ENCODE measurements around the gene NT5DC1. TPM values are rescaled to one million over a fixed set of nuclear protein-coding genes. Genes with fewer than 3 reads are reported as not detected.

Gene NT5DC1
- total and polyA plus RNA-seq, 3 donors from 2014 or later, result 10.7 to 28.2 (median 22.8) TPM

DNA sequence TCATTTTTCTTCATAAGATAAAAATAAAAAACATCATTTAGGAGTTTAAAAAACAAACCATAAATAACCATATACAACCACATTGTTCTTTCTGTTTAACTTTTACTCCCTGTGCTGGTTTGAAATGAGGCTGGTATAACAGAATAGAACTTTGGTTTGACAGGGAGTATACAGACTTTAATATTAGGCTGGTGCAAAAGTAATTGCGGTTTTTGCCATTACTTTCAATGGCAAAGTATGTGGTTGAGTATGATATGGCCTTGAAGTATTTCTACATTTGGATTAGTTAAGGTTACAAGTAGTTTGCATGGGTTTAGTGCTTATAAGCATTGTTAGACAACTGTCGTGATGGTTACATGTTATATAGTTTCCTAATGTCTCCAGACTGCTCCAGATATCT is 54.2 kb downstream of the NT5DC1 start:
- H3K4me1 ChIP-seq, result peaks cover 4% of the 10 kb centered on the region
- 89 to 95% methylated on average over 2 of the region's 2 CpGs for WGBS, 2 donors
- TF ChIP-seq POLR2A (IDR thresholded peaks at IDR 0.05) (no peak), CTCF (IDR thresholded peaks at IDR 0.05) (no peak)
- H3K27ac ChIP-seq, result no peak overlapping the region
- H3K4me3 ChIP-seq, result no peak overlapping the region
- intact Hi-C loops (cut with DNase I; ENCODE audit: low total_unique reads), result no loop called here
- H3K27me3 ChIP-seq, result no peaks in the 10 kb centered on the region
- DNase-seq, result no peak
- no peaks in the 10 kb centered on the region for H3K36me3 ChIP-seq (ENCODE audit: low read depth, missing control alignments)
- H3K9me3 ChIP-seq, result no peaks in the 10 kb centered on the region

GRCh38 chr6:116156405-116157326 is 56.0 kb downstream of the NT5DC1 start:
- 82 to 92% methylated on average over 7 of the region's 7 CpGs for WGBS, 2 donors
- H3K4me3 ChIP-seq, result no peak overlapping the region
- H3K4me1 ChIP-seq, result peaks cover 4% of the 10 kb centered on the region
- intact Hi-C loops (cut with DNase I; ENCODE audit: low total_unique reads), result no loop called here
- no peaks in the 10 kb centered on the region for H3K27me3 ChIP-seq
- DNase-seq, result no peak
- TF ChIP-seq POLR2A (IDR thresholded peaks at IDR 0.05), result no peak
- no peak for TF ChIP-seq CTCF (IDR thresholded peaks at IDR 0.05)
- H3K36me3 ChIP-seq (ENCODE audit: low read depth, missing control alignments), result no peaks in the 10 kb centered on the region
- H3K27ac ChIP-seq, result no peak overlapping the region
- H3K9me3 ChIP-seq, result no peaks in the 10 kb centered on the region

DNA sequence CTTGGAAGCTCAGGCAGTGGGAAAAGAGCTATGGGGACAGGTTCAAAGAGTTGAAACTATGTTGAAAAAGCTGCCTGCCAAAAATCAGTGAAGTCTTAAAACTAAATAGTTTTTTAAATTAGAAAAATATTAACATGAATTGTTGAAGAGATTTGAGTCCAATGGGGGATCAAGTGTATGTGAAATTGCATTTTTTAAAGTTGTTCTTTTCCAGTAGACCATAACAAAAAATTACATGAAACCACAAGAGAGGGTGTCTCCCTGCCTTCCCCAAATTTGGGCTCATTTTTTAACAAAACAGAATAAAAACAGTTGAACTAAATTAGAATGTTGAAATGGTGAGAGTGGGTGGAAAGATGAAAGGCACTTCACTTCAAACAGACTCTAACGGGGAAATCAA is 56.7 kb downstream of the NT5DC1 start:
- H3K4me1 ChIP-seq, result peaks cover 4% of the 10 kb centered on the region
- no peaks in the 10 kb centered on the region for H3K9me3 ChIP-seq
- TF ChIP-seq POLR2A (IDR thresholded peaks at IDR 0.05) (no peak), CTCF (IDR thresholded peaks at IDR 0.05) (no peak)
- H3K27me3 ChIP-seq, result no peaks in the 10 kb centered on the region
- 58 to 68% methylated on average over 1 of the region's 1 CpG for WGBS, 2 donors
- H3K4me3 ChIP-seq, result no peak overlapping the region
- no peak overlapping the region for H3K27ac ChIP-seq
- intact Hi-C loops (cut with DNase I; ENCODE audit: low total_unique reads), result no loop called here
- no peak for DNase-seq
- no peaks in the 10 kb centered on the region for H3K36me3 ChIP-seq (ENCODE audit: low read depth, missing control alignments)

- TF ChIP-seq POLR2A (IDR thresholded peaks at IDR 0.05) (no peak), CTCF (IDR thresholded peaks at IDR 0.05) (no peak)
- H3K4me1 ChIP-seq, result peaks cover 4% of the 10 kb centered on the region
- H3K27me3 ChIP-seq, result no peaks in the 10 kb centered on the region
- 61 to 62% methylated on average over 3 of the region's 3 CpGs for WGBS, 2 donors
- no peak for DNase-seq
- H3K4me3 ChIP-seq, result no peak overlapping the region
- no peaks in the 10 kb centered on the region for H3K36me3 ChIP-seq (ENCODE audit: low read depth, missing control alignments)
- H3K27ac ChIP-seq, result no peak overlapping the region
- no peaks in the 10 kb centered on the region for H3K9me3 ChIP-seq
- intact Hi-C loops (cut with DNase I; ENCODE audit: low total_unique reads), result no loop called here
Observed at GRCh38 chr6:116158641-116159040, 58.0 kb downstream of the NT5DC1 start.
